ENCODE data around the gene KRT81. TPM values are rescaled to one million over a fixed set of nuclear protein-coding genes. Genes with fewer than 3 reads are reported as not detected.

Gene KRT81
- total RNA-seq, result not detected

DNA sequence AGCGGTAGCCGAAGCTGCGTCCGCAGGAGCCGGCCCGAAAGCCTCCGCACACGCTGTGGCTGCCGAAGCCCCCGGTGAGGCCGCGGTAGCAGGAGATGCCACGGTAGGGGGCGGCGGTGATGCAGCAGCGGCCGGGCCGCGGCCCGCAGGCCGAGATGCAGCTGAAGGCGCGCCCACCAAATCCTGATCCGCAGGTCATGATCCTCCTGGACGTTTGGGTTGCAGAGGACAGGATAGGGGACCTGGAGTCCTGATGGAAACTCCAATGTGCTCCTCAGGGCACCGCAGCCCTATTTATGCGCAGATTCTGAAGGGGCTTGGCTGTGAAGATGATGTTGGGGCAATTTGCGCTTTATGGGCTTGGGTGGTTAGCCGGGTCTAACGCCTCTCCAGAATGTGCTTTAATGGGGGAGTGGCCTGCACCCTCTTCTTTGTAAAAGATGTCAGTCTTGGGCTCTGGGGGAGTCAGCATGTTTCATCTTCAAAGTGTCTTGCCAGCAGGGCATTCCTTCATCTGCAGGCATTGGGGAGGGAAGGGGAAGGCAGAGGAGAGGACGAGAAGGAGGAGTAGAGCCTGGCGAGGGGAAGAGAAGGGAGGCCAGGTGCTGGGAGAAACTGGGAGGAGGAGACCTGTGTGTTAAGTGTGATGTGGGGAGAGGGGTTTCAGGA is at the start of gene KRT81:
Gene KRT81, minus strand, starts transcription at position 268 of the 669 bp plus-strand sequence. Its CDS starts 69 bp downstream, at position 199.
- no peak for DNase-seq
- no peaks in the 10 kb centered on the region for H3K27me3 ChIP-seq
- no peaks in the 10 kb centered on the region for H3K9me3 ChIP-seq
- H3K36me3 ChIP-seq, result no peaks in the 10 kb centered on the region
- no peak within 1 kb of the TSS for H3K27ac ChIP-seq
- no peaks in the 10 kb centered on the region for H3K4me1 ChIP-seq
- TF ChIP-seq, protein P1, sequence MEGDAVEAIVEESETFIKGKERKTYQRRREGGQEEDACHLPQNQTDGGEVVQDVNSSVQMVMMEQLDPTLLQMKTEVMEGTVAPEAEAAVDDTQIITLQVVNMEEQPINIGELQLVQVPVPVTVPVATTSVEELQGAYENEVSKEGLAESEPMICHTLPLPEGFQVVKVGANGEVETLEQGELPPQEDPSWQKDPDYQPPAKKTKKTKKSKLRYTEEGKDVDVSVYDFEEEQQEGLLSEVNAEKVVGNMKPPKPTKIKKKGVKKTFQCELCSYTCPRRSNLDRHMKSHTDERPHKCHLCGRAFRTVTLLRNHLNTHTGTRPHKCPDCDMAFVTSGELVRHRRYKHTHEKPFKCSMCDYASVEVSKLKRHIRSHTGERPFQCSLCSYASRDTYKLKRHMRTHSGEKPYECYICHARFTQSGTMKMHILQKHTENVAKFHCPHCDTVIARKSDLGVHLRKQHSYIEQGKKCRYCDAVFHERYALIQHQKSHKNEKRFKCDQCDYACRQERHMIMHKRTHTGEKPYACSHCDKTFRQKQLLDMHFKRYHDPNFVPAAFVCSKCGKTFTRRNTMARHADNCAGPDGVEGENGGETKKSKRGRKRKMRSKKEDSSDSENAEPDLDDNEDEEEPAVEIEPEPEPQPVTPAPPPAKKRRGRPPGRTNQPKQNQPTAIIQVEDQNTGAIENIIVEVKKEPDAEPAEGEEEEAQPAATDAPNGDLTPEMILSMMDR (IDR thresholded peaks at IDR 0.05), result no peak
- no peak for TF ChIP-seq POLR2A (IDR thresholded peaks at IDR 0.05)
- H3K4me3 ChIP-seq, result no peak within 1 kb of the TSS

DNA sequence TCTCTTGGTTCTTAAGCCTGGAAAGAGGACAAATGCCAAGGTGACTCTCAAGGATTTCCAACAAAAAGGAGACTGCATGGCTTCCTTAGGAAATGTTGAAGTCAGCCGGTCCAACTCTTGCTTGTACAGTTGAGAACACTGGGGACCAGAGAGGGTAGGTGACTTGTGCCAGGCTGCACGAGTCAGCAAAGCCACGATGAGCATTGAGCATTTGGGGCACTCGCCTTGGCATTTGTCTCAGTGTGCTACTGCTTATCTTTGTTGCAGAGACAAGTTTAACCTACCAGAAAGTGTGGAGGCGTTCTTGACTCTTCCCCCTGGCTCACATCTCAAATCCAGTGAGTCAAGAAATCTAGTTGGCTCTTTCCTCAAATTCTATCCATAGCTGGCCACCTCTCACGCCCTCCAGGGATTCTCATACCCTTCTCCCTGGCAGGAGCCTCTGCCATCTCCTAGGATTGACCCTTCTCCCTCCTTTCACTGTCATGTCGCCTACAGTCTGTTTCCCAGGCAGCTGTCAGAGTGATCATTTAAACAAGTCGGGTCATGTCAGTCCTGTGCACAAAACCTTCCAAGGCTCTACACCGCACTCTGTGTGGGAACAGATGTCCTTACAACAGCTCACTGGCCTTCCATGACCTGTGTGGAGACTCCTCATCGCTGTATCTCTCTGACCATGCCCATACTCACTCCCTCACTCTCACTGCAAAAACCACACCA is 47.1 kb upstream of the KRT81 start:
- no peaks in the 10 kb centered on the region for H3K27me3 ChIP-seq
- H3K36me3 ChIP-seq, result no peaks in the 10 kb centered on the region
- no peak overlapping the region for H3K4me3 ChIP-seq
- H3K4me1 ChIP-seq, result peaks cover 0 to 12% (median 0%) of the 10 kb centered on the region in 4 donors
- H3K9me3 ChIP-seq, result no peaks in the 10 kb centered on the region
- no peak for TF ChIP-seq POLR2A (IDR thresholded peaks at IDR 0.05)
- TF ChIP-seq, protein P1 (IDR thresholded peaks at IDR 0.05), result no peak
- H3K27ac ChIP-seq, result no peak overlapping the region
- DNase-seq, result peak in 1 of 3 donors; percentile 15

DNA sequence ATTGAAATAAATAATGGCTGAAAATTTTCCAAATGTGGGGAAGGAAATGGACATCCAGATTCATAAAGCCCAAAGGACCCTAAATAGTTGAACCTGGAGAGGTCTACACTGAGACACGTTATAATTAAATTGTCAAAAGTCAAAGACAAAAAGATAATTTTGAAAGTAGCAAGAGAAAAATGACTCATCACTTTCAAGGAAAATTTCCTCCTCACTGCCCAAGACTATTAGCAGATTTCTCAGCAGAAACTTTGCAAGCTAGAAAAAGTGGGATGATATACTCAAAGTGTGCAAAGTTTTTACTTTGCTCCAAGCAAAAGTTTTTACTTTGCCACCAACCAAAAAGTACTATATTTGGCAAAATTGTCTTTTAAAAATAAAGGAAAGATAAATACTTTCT is 45.7 kb upstream of the KRT81 start:
- TF ChIP-seq, protein P1 (IDR thresholded peaks at IDR 0.05), result no peak
- no peak for TF ChIP-seq POLR2A (IDR thresholded peaks at IDR 0.05)
- Histone ChIP-seq H3K36me3 (no peaks in the 10 kb centered on the region), H3K27me3 (no peaks in the 10 kb centered on the region), H3K4me1 (peaks cover 0 to 12% (median 0%) of the 10 kb centered on the region in 4 donors), H3K4me3 (no peak overlapping the region), H3K9me3 (no peaks in the 10 kb centered on the region), H3K27ac (no peak overlapping the region)
- no peak for DNase-seq

DNA sequence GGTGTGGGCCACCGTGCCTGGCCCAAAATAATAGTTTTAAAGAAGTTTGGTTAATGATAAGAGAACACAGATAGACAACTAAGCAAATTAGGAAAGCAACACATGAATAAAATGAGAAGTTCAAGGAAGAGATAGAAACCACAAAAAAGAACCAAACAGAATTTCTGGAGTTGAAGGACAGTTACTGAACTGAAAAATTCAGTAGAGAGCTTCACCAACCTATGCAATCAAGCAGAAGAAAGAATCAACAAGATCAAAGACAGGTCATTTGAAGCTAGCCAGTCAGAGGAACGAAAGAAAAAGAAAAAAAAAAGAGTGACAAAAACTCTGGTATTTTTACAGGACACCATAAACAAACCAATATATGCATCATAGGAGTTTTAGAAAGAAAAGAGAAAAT is 45.3 kb upstream of the KRT81 start:
- no peak for DNase-seq
- H3K27ac ChIP-seq, result no peak overlapping the region
- H3K27me3 ChIP-seq, result no peaks in the 10 kb centered on the region
- no peaks in the 10 kb centered on the region for H3K36me3 ChIP-seq
- no peak overlapping the region for H3K4me3 ChIP-seq
- peaks cover 0 to 12% (median 0%) of the 10 kb centered on the region in 4 donors for H3K4me1 ChIP-seq
- no peak for TF ChIP-seq POLR2A (IDR thresholded peaks at IDR 0.05)
- TF ChIP-seq, protein P1 (IDR thresholded peaks at IDR 0.05), result no peak
- no peaks in the 10 kb centered on the region for H3K9me3 ChIP-seq

DNA sequence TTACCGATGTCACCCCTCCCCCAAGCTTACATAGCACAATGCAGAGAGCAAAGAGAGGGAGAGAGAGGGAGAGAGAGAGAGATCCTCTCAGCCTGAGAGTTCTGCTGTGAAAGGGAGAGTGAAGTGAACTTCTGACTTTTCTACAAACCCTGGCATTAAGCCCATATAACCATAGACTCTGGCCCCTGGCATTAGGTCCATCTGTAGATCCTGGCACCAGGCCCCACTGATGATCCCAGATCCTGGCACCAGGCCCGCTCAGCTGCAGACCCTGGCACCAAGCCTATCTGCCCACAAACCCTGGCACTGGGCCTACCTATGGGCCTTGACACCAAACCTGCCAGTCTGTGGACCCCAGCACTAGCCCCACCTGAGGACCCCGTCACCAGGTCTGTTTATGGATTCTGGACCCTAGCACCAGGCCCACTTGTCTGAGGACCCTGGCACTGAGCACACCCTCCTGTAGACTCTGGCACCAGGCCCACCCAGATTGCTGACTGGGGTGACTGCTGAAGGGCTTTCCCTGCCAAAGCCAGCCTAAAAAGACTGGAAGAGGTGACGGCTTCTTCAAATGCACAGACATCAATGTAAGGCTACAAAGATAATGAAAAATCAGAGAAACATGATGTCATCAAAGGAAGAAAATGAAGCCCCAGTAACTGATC is 44.4 kb upstream of the KRT81 start:
- Histone ChIP-seq H3K4me1 (peaks cover 0 to 12% (median 0%) of the 10 kb centered on the region in 4 donors), H3K9me3 (no peaks in the 10 kb centered on the region), H3K27me3 (no peaks in the 10 kb centered on the region), H3K27ac (peak overlapping the region in 2 of 4 donors; percentile 36 to 45), H3K4me3 (no peak overlapping the region), H3K36me3 (no peaks in the 10 kb centered on the region)
- DNase-seq, result peak in 2 of 3 donors; percentile 82 to 91
- TF ChIP-seq, protein P1 (IDR thresholded peaks at IDR 0.05), result no peak
- peak in 1 of 2 donors; percentile 15 for TF ChIP-seq POLR2A (IDR thresholded peaks at IDR 0.05)

All from Peyer's patch (tissue), 4 donors.